Stimulated activated CD4-positive, alpha-beta T cell treated with anti-CD3 and anti-CD28 coated beads, Interleukin-12 subunit alpha, Interleukin-12 subunit beta, amount 100 ng/mL, for 48 hours (primary cell): Measurements from ENCODE around the gene DNAH7.
"Not testable (repeated sequence)": the region's sequence is repeated elsewhere in the genome, so short reads cannot be mapped to it uniquely, and the experiment has no call there.

Experiments
- DNase-seq, 3 donors: peaks; one replicate each; pipeline ENCODE4 v3.0.0-alpha.2; 2020; ENCODE audit warnings: low read depth in 2 of 3, low spot score in 1 of 3

The DNAH7 gene

DNA sequence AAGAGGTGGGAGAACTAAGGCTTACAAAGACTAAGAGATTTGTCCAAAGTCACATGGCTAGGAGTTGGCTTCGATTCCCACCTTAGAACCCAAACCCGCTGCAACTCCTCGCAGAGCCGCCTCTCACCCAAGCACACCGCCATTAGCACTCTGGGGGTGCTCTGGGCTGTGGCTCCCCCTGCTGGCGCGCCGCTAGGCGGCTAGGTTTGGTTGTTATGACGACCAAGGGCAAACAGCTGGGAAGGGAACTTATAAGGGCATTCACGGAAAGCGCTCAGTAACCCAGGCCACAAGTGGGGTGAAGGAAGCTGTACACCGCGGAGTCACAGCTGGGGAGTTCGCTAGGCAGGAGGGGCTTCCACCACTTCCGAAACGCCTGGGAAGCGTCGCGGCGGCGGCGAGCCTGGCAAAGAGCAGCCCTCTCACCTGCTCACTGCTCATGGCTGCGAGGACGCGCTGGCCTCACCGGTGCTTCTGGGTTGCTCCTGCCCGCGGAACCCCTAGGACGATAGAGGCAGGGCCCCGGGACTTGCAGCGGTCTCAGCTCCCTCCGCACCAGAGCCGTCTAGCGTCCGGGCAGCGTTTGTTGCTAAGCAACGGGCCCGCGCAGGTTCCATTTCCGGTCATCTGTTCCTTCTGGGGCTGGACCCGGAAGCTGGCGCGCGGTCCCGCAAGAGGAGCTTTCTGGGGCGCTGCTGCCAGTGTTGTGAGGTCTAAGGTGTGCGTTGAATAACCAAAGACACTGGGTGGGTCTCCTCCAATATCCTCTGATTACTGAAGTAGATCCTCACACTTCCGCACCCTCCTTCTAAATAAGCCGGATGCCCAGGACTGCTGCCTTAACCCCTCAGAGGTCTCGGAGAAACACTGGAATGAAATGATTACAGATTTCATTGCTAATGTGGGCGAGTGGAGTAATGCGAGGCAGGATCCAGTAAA lies at the start of gene DNAH7:
TSS of gene DNAH7 (minus strand) at position 567 of the 939 bp plus-strand sequence. CDS start at position 441, 126 bp downstream.
- DNase-seq: peak; percentile 85 to 88 (median 87)

DNA sequence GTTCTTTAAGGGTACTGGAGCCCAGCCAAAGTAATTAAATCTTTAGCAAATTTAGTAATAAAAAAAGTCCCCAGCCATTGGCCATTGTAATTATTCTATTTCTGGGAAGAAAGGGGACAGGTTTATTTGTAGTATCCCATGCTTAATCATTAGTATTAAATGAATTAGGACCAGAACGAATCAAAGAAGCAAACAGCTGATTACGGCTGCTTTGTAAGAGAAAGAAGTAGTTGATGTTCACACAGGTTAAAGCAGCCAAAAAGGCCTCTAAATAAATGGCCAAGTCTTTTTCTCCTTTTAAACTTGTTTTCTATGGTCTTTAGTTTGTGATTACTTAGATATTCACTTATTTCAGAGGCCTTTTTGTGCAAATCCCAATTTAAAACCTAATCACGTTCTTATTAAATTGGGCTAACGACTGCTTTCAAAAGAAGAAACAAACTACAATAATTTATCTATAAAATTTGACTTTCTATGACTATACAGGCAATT lies 48.6 kb upstream of the DNAH7 start:
- no peak for DNase-seq

DNA sequence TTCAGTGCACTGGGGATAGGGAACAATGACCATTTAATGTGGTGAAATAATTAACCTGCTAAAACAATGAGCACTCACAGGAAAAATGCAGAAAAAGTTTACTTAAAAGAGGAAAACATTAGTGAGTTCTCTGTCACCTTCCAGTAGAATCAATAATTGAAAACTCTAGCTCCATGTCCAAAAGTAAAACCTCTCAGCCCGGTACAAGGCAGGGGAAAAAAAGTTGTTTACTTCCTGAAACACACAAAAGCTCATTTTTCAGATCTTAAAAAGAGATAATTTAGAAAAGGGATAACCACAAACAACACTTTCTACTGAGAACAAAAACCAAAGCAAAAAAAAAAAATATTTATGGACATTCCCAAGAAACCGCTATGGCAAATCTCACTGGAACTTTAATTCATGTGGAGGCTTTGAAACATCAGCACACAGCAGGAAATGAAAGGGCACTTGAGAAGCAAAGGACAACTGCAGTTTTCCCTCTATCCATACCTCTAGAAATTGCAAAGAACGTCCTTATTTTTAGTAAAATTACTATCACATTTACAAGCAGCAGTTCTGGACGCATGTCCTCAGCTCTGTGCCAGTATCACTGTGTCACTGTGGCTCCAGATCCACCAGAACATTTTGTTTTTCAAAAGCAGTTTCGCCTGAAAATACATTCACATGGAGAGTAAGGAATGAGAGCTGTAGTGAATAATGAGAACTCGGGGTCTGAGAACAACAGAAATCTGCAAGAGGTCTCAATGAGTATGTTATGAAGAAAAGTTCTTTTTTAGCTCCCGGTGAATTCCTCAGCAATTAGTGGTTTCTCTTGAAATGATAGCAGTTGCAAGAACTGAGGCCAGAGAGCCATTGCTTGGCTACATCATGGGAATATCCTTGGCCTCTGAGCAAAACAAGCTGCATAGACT lies 44.7 kb upstream of the DNAH7 start:
- DNase-seq: no peak

DNA sequence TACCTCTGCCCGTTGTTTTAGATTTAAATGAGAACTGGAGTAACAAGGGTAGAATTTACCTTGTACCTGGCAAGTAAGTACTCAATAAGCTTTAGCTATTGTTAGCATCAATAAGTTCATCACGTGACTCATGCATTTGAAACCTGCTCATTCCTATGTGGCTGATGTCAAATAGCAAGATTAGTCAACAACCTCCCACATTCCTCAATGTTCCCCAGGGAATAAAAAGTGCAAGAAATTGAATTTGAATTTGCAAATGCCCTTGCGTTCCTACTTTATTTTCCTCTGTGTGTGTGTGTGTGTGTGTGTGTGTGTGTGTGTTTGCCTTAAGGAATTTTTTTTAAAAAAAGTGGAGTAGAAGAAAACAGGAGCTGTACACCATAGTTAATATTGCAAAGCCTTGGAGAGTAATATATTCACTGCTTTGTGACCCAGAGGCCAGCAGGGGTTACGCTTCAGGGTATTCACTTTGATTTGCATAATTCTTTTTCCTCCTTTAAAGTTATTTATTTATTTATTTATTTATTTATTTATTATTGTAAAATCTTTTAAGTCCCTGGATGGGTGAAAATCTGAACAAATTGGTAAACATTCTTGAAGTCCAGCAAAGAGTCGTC lies 43.9 kb upstream of the DNAH7 start:
- DNase-seq: no peak

DNA sequence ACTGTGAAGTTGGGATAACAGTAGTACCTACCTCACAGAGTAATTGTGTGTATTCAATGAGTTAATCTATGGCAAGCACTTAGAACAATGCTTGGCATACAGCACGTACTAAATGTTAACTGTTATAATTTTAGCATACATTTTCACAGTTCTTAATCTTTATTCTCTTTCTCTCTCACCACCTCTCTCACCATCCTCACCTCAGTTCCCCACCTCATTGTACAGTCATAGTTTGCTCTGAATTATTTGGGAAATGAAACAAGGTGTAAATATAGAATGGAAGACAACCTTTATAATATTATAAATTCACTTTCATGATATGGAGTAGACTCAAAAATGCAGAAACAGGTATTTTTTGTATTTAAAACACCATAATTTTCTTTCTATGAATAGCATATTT lies 40.0 kb upstream of the DNAH7 start:
- no peak for DNase-seq

DNA sequence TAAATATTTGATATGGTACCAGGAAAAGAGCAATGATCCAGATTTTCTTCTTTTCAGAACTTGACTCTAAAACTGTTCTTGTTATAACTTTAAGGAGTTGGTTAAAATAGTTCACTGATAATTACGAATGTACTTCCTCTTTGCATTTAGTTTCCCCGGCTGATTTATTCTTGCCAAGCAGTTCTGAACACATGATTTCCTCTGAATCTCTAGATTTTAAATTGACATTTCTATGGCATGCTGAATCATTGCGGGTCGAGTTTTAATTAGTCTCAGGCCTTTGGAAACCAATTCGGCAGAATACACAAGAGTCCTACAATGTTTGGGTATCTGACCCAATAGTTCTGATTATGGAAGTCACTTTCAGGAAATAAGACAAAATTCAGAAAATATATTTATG lies 37.3 kb upstream of the DNAH7 start:
- DNase-seq: no peak

DNA sequence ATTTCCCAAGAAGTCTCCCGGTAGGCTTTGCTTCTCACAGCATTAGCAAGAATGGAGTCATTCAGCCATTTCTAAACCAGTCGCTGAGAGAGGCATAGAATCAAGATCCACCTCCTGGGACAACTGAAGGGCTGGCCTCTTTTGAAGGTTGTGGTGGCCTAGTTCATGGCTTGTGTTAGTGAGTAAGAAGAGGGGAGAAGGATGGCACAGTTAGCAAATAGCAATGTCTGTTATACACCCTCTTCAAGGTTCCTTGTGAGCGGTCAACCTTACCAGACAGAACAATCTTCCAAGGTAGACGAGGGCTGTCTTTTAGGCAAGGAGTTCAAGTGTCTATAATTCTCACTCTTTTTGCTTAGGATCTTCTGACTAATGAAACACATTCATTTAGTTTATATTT lies 35.4 kb upstream of the DNAH7 start:
- DNase-seq: no peak

DNA sequence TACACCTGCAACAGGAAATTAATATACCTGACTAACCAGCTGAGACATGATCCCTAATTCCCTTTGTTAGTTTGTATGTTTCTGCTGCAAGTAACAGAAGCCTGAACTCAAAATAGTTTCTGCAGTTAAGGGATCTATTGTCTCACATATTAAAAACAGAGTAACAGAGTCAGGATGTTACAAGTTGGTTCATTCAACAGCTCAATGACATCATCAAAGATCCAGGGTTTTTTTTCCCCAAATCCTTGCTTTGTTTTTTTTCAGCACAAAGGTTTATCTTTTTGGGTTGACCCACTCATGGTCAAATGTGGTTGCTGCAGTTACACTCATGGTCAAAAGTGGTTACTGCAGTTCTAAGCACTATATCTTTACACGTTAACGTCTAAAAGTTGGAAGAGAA lies 35.0 kb upstream of the DNAH7 start:
- DNase-seq: no peak

DNA sequence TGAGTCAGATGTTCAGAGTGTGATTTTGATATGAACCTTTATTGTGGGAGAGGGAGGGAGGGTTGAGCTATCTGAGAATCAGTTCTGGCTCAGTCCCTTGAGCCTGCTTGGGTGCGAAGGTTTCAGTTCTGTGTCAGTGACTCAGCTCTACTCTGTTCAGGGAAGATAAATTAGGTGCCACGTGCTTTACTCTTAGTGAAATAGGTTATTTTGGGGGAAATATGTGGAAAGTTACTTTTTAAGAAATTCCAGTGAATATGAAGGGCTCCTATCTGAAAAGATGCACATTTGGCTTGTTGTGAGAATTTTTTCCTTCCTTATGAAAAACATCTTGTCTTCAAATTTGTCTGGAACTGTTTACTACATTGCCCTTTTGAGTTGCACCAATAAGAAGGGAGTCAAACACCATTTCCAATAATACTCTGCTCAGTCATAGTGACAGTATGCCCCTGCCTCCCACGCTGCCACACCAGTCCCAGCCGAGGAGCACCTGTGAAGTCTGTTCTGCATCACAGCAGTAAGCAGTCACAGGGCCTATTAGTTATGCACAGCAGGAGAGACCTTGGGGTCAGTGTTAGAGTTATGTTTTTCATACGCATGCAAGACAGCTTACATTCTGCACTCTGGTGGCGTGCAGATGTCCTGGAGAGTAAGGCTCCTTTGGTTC lies 32.8 kb upstream of the DNAH7 start:
- DNase-seq: peak; percentile 27 to 55 (median 32)

DNA sequence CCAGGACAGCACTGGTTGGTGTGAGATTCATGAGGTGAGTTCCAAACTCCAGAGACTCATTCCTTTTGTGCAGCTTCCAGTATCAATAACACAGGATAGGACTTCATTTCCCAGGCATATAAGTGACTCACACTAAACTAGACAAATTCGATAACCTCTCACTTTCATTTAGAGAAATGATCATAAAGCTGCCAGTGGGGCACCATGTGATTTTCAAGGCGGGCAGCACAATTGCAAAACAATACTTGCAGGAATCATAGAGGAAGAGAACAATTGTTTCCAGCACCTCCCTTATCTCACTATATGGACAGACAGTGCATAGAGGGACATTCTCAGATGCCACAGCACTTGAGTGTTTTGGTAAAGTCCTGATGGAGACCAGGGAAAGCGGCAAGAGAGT lies 31.3 kb upstream of the DNAH7 start:
- DNase-seq: no peak

DNA sequence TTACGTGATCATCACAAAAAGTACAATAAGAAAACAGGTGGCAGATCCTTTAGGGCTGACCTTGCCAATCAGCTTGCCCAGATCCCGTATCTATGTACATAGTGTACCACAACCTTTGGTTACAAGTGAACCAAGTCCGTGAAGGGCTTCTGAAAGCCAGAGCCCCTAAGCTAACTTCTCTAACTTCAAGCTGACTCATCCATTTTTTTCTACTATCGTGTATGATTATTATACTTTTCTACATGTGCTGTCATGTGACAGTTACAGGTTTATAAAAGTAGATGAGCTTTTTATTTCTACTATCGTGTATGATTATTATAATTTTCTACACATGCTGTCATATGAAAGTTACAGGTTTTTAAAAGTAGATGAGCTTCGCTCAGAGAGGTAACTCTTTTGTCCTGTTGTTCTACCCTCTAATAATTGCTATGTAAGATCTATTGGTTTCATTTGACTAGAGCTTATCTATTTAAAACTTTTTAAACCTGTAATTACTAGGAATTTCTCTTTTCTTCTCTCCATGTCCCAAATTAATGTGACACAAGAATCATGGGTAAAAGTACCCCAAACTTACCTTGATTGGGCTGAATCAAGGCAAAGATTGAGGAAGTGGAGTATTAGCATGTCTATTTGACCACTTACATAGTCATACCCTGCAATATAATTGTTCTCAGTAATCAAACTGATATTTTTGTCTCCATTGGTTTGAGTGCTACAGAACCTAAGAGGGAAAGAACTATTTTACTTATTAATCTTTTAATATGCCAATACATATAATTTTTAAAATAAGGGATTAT lies 29.4 kb upstream of the DNAH7 start:
- no peak for DNase-seq

DNA sequence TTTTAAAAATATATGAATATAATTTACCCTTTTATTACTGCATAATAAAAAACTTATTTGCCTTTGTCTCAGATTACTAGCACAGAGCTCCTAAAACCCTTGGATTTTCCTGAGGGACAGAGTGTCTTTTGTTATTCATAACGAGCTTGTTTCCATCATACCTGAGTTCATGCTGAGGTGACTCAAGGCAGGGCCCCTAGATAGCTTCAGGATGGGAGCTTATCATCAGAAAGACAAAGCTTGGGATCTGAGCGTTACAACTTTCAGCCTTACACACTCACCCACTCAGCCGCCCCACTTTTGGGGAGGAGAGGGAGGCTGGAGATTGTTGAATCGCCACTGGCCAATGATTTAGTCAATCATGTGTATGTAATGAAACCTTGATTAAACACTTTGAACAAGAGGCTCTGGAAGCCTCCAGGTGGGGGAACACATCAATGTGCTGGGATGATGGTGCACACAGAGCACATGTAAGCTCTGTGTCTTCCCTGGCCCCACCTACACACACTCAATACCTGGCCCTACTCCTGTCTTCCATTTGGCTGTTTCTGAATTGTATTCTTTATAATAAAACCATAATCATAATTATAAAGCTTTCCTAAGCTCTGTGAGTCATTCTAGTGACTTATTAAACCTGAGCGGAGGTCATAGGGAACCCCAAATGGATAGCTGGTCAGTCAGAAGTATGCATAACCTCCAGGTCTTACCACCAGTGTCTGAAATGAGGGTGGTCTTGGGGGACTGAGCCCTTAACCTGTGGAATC lies 28.5 kb upstream of the DNAH7 start:
- no peak for DNase-seq

DNA sequence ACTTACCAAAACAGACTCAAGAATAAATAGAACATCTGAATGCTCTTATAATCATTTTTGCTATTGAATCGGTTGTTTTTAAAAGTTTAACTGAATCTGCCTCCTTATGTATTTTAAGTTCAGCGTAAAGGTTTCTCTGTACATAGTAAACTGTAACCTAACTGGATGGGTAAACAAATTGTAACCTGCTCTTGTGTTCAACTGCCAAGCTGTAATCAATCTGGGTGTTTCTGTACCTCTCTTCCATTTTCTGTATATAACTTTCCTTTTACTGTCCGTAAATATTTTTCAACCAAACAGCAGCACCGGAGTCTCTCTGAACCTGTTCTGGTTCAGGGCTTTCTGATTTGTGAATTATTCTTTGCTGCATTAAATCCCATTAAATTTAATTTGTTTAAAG lies 27.6 kb upstream of the DNAH7 start:
- no peak for DNase-seq

DNA sequence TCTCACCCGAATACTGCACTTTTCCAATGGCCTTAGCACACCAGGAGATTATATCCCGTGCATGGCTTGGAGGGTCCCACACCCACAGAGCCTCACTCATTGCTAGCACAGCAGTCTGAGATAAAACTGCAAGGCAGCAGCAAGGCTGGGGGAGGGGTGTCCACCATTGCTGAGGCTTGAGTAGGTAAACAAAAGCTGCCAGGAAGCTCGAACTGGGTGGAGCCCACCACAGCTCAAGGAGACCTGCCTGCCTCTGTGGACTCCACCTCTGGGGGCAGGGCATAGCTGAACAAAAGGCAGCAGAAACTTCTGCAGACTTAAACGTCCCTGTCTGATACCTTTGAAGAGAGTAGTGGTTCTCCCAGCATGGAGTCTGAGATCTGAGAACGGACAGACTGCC lies 20.8 kb upstream of the DNAH7 start:
- DNase-seq: not testable (repeated sequence)

DNA sequence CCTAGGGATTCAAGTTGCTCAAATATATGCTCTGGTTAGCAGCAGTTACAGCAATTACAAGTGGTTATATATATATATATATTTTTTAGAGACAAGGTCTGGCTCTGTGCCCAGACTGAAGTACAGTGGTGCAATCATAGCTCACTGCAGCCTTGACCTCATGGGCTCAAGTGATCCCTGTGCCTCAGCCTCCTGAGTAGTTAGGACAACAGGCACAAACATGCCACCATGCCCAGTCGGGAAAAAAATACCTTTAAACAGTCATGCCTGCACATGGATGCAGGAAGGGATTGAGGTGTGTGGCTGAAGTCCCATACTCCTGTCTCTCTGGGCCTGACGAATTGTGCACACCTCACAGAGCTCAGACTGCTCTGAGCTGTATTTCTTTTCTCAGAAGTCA lies 19.6 kb upstream of the DNAH7 start:
- no peak for DNase-seq

DNA sequence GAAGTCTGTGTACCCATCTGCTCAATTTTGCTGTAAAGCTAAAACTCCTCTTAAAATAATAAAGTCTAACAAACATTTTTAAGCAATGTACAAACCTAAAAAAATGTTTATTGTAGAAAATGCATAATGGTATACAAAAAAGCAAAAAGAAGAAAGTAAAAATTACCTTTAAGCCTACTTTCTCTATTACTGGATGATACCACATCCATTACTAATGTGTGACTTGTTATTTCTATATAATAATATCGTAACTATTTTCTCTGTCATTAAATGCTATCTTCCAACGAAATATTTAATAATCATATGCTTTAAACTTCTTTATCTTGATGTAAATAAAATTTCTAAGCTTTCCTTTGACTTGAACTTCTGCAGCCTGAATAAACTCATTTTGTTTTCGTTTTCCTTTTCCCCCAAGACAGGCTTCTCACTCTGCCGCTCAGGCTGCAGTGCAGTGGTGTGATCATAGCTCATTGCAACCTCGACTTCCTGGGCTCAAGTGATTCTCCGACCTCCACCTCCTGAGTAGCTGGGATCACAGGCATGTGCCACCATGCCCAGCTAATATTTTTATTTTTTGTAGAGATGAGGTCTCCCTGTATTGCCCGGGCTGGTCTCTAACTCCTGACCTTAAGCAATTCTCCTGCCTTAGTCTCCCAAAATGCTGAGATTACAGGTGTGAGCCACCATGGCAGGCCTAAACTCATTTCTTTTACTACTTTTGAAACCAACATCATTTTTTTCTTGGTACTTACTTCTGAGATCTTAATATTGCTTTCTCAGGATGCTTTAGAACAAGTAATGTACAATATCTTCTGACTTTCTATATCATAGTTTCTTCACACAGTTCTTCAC lies 18.1 kb upstream of the DNAH7 start:
- no peak for DNase-seq

DNA sequence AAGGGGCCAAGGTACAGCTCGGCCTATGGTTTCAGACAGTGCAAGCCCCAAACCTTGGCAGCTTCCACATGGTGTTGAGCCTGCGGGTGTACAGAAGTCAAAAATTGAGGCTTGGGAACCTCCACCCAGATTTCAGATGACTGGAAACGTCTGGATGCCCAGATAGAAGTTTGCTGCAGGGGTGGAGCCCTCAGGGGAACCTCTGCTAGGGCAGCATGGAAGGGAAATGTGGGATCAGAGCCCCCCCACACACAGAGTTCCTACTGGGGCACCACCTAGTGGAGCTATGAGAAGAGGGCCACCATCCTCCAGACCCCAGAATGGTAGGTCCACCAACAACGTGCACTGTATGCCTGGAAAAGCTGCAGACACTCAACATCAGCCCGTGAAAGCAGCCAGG lies 15.0 kb upstream of the DNAH7 start:
- DNase-seq: no peak

DNA sequence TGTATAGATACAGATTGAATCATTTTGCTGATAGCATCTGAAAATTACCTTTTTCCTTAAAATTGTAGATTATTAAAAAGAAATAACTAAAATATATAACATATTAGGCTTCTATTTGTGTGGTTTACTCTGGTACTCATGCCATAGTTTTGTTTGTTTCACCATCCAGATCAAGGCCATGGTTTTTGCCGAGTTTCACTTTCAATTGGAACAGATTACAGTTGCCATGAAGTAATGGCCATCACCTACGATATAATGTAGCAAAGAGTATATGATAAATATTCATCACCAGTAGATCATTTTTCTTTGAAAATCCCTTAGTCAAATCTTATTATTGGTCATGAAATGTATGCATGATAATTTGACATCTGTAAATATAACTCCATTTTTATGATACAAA lies 11.9 kb upstream of the DNAH7 start:
- DNase-seq: no peak
